Loucy (cell line): Measurements from ENCODE around the gene KCNJ1.

Experiments
- H2AFZ ChIP-seq: fragments of 200-600 bp; sonication (generic); 2 replicates; pipeline ENCODE4 v1.6.0; 2016; ENCODE audit warnings: antibody characterized with exemption, mild to moderate bottlenecking, low read length, moderate library complexity
- H3F3A ChIP-seq: fragments of 200-600 bp; 2 replicates; pipeline ENCODE4 v1.6.0; 2016; ENCODE audit warnings: antibody characterized with exemption, low read depth, mild to moderate bottlenecking
- H3K27me3 ChIP-seq: fragments of 200-600 bp; sonication (generic); 2 replicates; pipeline ENCODE4 v1.6.1; 2014; ENCODE audit warnings: low read length, mild to moderate bottlenecking; ENCODE audit not compliant: insufficient read depth, poor library complexity, severe bottlenecking
- H3K36me3 ChIP-seq: fragments of 200-600 bp; sonication (generic); 2 replicates; pipeline ENCODE4 v1.6.1; 2016; ENCODE audit warnings: low read length; ENCODE audit not compliant: insufficient read depth
- H3K4me1 ChIP-seq: fragments of 200-600 bp; sonication (generic); 2 replicates; pipeline ENCODE4 v1.5.1; 2014; ENCODE audit warnings: low read length, mild to moderate bottlenecking; ENCODE audit not compliant: insufficient read depth, poor library complexity, severe bottlenecking
- H3K4me2 ChIP-seq: fragments of 200-600 bp; sonication (generic); 2 replicates; pipeline ENCODE4 v1.6.0; 2014; ENCODE audit warnings: antibody characterized with exemption, low read length, low read depth, mild to moderate bottlenecking; ENCODE audit not compliant: poor library complexity, severe bottlenecking
- H3K4me3 ChIP-seq: fragments of 200-600 bp; sonication (generic); 2 replicates; pipeline ENCODE4 v1.5.1; 2014; ENCODE audit warnings: low read length, mild to moderate bottlenecking, mixed read lengths; ENCODE audit not compliant: poor library complexity, severe bottlenecking
- H3K79me2 ChIP-seq: fragments of 200-600 bp; sonication (generic); 2 replicates; pipeline ENCODE4 v1.6.1; 2014; ENCODE audit warnings: low read length; ENCODE audit not compliant: insufficient read depth
- H3K9ac ChIP-seq: fragments of 200-600 bp; sonication (generic); 2 replicates; pipeline ENCODE4 v1.6.0; 2014; ENCODE audit warnings: mild to moderate bottlenecking, low read depth, low read length, moderate library complexity; ENCODE audit not compliant: poor library complexity, severe bottlenecking
- H3K9me2 ChIP-seq: fragments of 200-600 bp; sonication (generic); replicated peaks from 2 replicates; pipeline ENCODE4 v1.6.1; 2016; ENCODE audit warnings: low read depth, low read length, mixed read lengths
- H3K9me3 ChIP-seq: fragments of 200-600 bp; sonication (generic); 2 replicates; pipeline ENCODE4 v1.6.1; 2014; ENCODE audit warnings: mild to moderate bottlenecking, antibody characterized with exemption, low read length, low read depth; ENCODE audit not compliant: insufficient read depth
- H4K20me1 ChIP-seq: fragments of 200-600 bp; sonication (generic); 2 replicates; pipeline ENCODE4 v1.6.0; 2014; ENCODE audit warnings: antibody characterized with exemption, low read length, mild to moderate bottlenecking; ENCODE audit not compliant: insufficient read depth, poor library complexity, severe bottlenecking
- CTCF ChIP-seq: fragments of 200-600 bp; sonication (generic); conservative IDR thresholded peaks from 2 replicates; pipeline ENCODE4 v1.5.1; 2014; ENCODE audit warnings: mild to moderate bottlenecking, antibody characterized with exemption, low read length
- EZH2phosphoT487 ChIP-seq: fragments of 200-600 bp; IDR thresholded peaks from 2 replicates; pipeline ENCODE4 v1.6.1; 2018; ENCODE audit warnings: antibody characterized with exemption, mild to moderate bottlenecking, moderate library complexity, borderline replicate concordance

KCNJ1 gene

GRCh38 chr11:128810784-128811514 is 56.1 kb downstream of the KCNJ1 start:
- no peaks in the 10 kb centered on the region for H3K27me3 ChIP-seq
- H2AFZ ChIP-seq: no peak overlapping the region
- no peaks in the 10 kb centered on the region for H3K9me3 ChIP-seq
- no peaks in the 10 kb centered on the region for H3F3A ChIP-seq
- H3K4me3 ChIP-seq: no peak overlapping the region
- H3K79me2 ChIP-seq: no peaks in the 10 kb centered on the region
- H3K4me2 ChIP-seq: no peak overlapping the region
- peaks cover 87% of the 10 kb centered on the region for H3K36me3 ChIP-seq
- no peak overlapping the region for H3K9ac ChIP-seq
- no peaks in the 10 kb centered on the region for H3K4me1 ChIP-seq
- TF ChIP-seq EZH2phosphoT487 (no peak), CTCF (no peak)
- no peaks in the 10 kb centered on the region for H3K9me2 ChIP-seq
- no peaks in the 10 kb centered on the region for H4K20me1 ChIP-seq

- H3K36me3 ChIP-seq: peaks cover 93% of the 10 kb centered on the region
- no peaks in the 10 kb centered on the region for H3K79me2 ChIP-seq
- H2AFZ ChIP-seq: no peak overlapping the region
- H3K9ac ChIP-seq: no peak overlapping the region
- no peaks in the 10 kb centered on the region for H3K27me3 ChIP-seq
- no peaks in the 10 kb centered on the region for H3K9me2 ChIP-seq
- no peak overlapping the region for H3K4me2 ChIP-seq
- no peaks in the 10 kb centered on the region for H3F3A ChIP-seq
- no peaks in the 10 kb centered on the region for H3K9me3 ChIP-seq
- no peak for TF ChIP-seq CTCF
- TF ChIP-seq EZH2phosphoT487: no peak
- no peaks in the 10 kb centered on the region for H3K4me1 ChIP-seq
- H3K4me3 ChIP-seq: no peak overlapping the region
- no peaks in the 10 kb centered on the region for H4K20me1 ChIP-seq
These were observed 58.0 kb downstream of the KCNJ1 start for GRCh38 chr11:128809128-128809527.

GRCh38 chr11:128807909-128808308 is 59.2 kb downstream of the KCNJ1 start:
- H3K36me3 ChIP-seq: peaks cover 94% of the 10 kb centered on the region
- H3K4me1 ChIP-seq: no peaks in the 10 kb centered on the region
- H4K20me1 ChIP-seq: no peaks in the 10 kb centered on the region
- H3K9ac ChIP-seq: no peak overlapping the region
- no peak overlapping the region for H2AFZ ChIP-seq
- TF ChIP-seq EZH2phosphoT487: no peak
- TF ChIP-seq CTCF: no peak
- H3K4me2 ChIP-seq: no peak overlapping the region
- no peaks in the 10 kb centered on the region for H3K9me2 ChIP-seq
- H3F3A ChIP-seq: no peaks in the 10 kb centered on the region
- no peaks in the 10 kb centered on the region for H3K79me2 ChIP-seq
- H3K9me3 ChIP-seq: no peaks in the 10 kb centered on the region
- H3K4me3 ChIP-seq: no peak overlapping the region
- no peaks in the 10 kb centered on the region for H3K27me3 ChIP-seq
